Neural progenitor cell (in vitro differentiated cells): Measurements from ENCODE around the gene DUT. TPM values are rescaled to one million over a fixed set of nuclear protein-coding genes. Genes with fewer than 3 reads are reported as not detected.

ENCODE experiments used
- DNase-seq: peaks from one replicate; pipeline ENCODE4 v3.0.0-alpha.2; 2016; ENCODE audit warnings: low spot score
- H2AFZ ChIP-seq: fragments of 200-600 bp; sonication (generic); replicated peaks from 2 replicates; pipeline ENCODE4 v1.6.1; 2016; ENCODE audit warnings: antibody characterized with exemption
- H3F3A ChIP-seq: fragments of 200-600 bp; sonication (generic); 2 replicates; pipeline ENCODE4 v1.6.1; 2016; ENCODE audit warnings: antibody characterized with exemption, low read depth
- H3K27ac ChIP-seq: fragments of 200-600 bp; sonication (generic); 2 replicates; pipeline ENCODE4 v1.5.1; 2016; ENCODE audit warnings: mild to moderate bottlenecking
- H3K27me3 ChIP-seq: fragments of 200-600 bp; sonication (generic); 2 replicates; pipeline ENCODE4 v1.6.1; 2016; ENCODE audit warnings: mild to moderate bottlenecking, moderate library complexity
- H3K36me3 ChIP-seq: fragments of 200-600 bp; sonication (generic); 2 replicates; pipeline ENCODE4 v1.5.1; 2016
- H3K4me1 ChIP-seq: fragments of 200-600 bp; sonication (generic); 2 replicates; pipeline ENCODE4 v1.6.1; 2016; ENCODE audit warnings: mixed run types
- H3K4me2 ChIP-seq: fragments of 200-600 bp; sonication (generic); 2 replicates; pipeline ENCODE4 v1.6.1; 2016
- H3K4me3 ChIP-seq: fragments of 200-600 bp; sonication (generic); 2 replicates; pipeline ENCODE4 v1.5.1; 2016
- H3K79me2 ChIP-seq: fragments of 200-600 bp; sonication (generic); 2 replicates; pipeline ENCODE4 v1.6.1; 2016; ENCODE audit warnings: low read depth
- H3K9ac ChIP-seq: fragments of 200-600 bp; sonication (generic); 2 replicates; pipeline ENCODE4 v1.6.1; 2016
- H3K9me3 ChIP-seq: fragments of 200-600 bp; sonication (generic); 2 replicates; pipeline ENCODE4 v1.5.1; 2016; ENCODE audit warnings: low read depth
- H4K20me1 ChIP-seq: fragments of 200-600 bp; sonication (generic); 2 replicates; pipeline ENCODE4 v1.6.1; 2016; ENCODE audit warnings: low read depth
- H3K27ac Mint-ChIP-seq: 3 replicates; pipeline ENCODE4 v1.8.0; 2021; ENCODE audit warnings: mixed read lengths
- H3K27me3 Mint-ChIP-seq: 2 replicates; pipeline ENCODE4 v1.8.0; 2022; ENCODE audit warnings: low read depth, mild to moderate bottlenecking, inconsistent platforms, moderate library complexity, mixed read lengths; ENCODE audit not compliant: insufficient read depth
- H3K36me3 Mint-ChIP-seq: 3 replicates; pipeline ENCODE4 v1.8.0; 2021; ENCODE audit warnings: mixed read lengths
- H3K4me1 Mint-ChIP-seq: 3 replicates; pipeline ENCODE4 v1.8.0; 2021; ENCODE audit warnings: mixed read lengths
- H3K4me3 Mint-ChIP-seq: 3 replicates; pipeline ENCODE4 v1.8.0; 2021; ENCODE audit warnings: mild to moderate bottlenecking, moderate library complexity, mixed read lengths
- H3K9me3 Mint-ChIP-seq: 3 replicates; pipeline ENCODE4 v1.8.0; 2020; ENCODE audit warnings: mixed read lengths
- EZH2 ChIP-seq: fragments of 200-600 bp; sonication (generic); IDR thresholded peaks from 2 replicates; pipeline ENCODE4 v1.6.1; 2017; ENCODE audit warnings: antibody characterized with exemption, mild to moderate bottlenecking, moderate library complexity
- EZH2phosphoT487 ChIP-seq: fragments of 200-600 bp; sonication (generic); IDR thresholded peaks from 2 replicates; pipeline ENCODE4 v1.6.1; 2017; ENCODE audit warnings: antibody characterized with exemption
- total RNA-seq: library from RNA; depleted of rRNA; stranded (reverse); fragments of >200 nt; gene quantifications from 2 replicates; pipeline ENCODE4 v1.2.3, GENCODE V29; 2015; ENCODE audit warnings: low replicate concordance
- TF ChIP-seq, protein P1 (sequence below): fragments of 200-600 bp; sonication (generic); IDR thresholded peaks from 2 replicates; pipeline ENCODE4 v1.5.1; 2017; ENCODE audit warnings: antibody characterized with exemption, mild to moderate bottlenecking

DUT gene
- total RNA-seq, 1 donor from 2014 or later, result 51.6 TPM

DNA sequence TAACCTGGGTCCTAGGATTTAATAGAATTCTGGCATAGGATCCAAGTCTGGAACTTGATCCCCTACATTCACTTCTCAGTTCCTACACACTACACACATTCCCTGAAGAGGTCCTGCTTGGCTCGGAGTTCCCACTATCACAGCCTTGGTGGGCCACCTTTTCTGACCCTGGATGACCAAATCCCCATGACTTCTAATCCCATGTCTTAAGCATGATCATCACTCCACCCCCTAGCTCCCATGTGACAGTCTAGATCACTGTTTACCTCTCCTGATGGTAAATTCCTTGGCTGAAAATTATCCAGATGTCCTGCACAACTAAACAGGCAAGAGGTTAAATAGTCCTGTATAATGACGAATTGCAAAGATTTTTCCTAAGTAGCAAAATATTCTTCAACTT, 40.3 kb downstream of the DUT start:
- Mint-ChIP-seq H3K27me3 (peaks cover 15% of the 10 kb centered on the region), H3K4me3 (no peak overlapping the region), H3K36me3 (no peaks in the 10 kb centered on the region), H3K27ac (no peak overlapping the region), H3K9me3 (peaks cover 6% of the 10 kb centered on the region), H3K4me1 (no peaks in the 10 kb centered on the region)
- no peak overlapping the region for H3K4me2 ChIP-seq
- H3K27ac ChIP-seq, result no peak overlapping the region
- H3K36me3 ChIP-seq, result no peaks in the 10 kb centered on the region
- TF ChIP-seq EZH2, result no peak
- TF ChIP-seq EZH2phosphoT487, result no peak
- TF ChIP-seq, protein P1, sequence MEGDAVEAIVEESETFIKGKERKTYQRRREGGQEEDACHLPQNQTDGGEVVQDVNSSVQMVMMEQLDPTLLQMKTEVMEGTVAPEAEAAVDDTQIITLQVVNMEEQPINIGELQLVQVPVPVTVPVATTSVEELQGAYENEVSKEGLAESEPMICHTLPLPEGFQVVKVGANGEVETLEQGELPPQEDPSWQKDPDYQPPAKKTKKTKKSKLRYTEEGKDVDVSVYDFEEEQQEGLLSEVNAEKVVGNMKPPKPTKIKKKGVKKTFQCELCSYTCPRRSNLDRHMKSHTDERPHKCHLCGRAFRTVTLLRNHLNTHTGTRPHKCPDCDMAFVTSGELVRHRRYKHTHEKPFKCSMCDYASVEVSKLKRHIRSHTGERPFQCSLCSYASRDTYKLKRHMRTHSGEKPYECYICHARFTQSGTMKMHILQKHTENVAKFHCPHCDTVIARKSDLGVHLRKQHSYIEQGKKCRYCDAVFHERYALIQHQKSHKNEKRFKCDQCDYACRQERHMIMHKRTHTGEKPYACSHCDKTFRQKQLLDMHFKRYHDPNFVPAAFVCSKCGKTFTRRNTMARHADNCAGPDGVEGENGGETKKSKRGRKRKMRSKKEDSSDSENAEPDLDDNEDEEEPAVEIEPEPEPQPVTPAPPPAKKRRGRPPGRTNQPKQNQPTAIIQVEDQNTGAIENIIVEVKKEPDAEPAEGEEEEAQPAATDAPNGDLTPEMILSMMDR, result no peak
- no peak overlapping the region for H3K4me3 ChIP-seq
- H3K9me3 ChIP-seq, result no peaks in the 10 kb centered on the region
- H3K4me1 ChIP-seq, result no peaks in the 10 kb centered on the region
- H3K79me2 ChIP-seq, result no peaks in the 10 kb centered on the region
- H3K9ac ChIP-seq, result no peak overlapping the region
- no peaks in the 10 kb centered on the region for H4K20me1 ChIP-seq
- no peak overlapping the region for H2AFZ ChIP-seq
- no peaks in the 10 kb centered on the region for H3K27me3 ChIP-seq
- H3F3A ChIP-seq, result no peaks in the 10 kb centered on the region
- DNase-seq, result no peak

DNA sequence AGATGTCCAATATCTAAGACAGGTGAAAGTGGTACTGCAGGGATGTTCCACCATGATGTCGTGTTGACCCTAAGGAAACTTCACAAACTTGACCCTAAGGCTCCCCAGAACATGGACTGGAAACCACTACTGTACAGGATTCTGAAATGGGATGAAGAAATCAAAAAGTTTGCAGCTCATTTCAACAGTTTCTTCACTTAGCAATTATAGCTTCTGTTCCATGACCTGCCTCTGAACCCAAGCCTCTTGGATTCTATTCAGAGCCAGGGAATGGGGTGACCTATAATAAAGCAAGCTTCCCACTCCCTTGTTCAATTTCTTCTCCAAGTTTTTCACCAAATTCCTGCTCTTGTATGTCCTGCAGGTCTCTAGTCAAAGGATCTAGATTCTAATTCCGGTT, 40.7 kb downstream of the DUT start:
- no peaks in the 10 kb centered on the region for H4K20me1 ChIP-seq
- Mint-ChIP-seq H3K4me3 (no peak overlapping the region), H3K27ac (no peak overlapping the region), H3K9me3 (peaks cover 6% of the 10 kb centered on the region), H3K4me1 (no peaks in the 10 kb centered on the region), H3K36me3 (no peaks in the 10 kb centered on the region), H3K27me3 (peaks cover 15% of the 10 kb centered on the region)
- no peaks in the 10 kb centered on the region for H3K4me1 ChIP-seq
- DNase-seq, result no peak
- H3K36me3 ChIP-seq, result no peaks in the 10 kb centered on the region
- no peaks in the 10 kb centered on the region for H3K27me3 ChIP-seq
- H3K27ac ChIP-seq, result no peak overlapping the region
- H3K79me2 ChIP-seq, result no peaks in the 10 kb centered on the region
- no peak overlapping the region for H2AFZ ChIP-seq
- H3K9me3 ChIP-seq, result no peaks in the 10 kb centered on the region
- H3K9ac ChIP-seq, result no peak overlapping the region
- TF ChIP-seq EZH2phosphoT487 (no peak), EZH2 (no peak)
- TF ChIP-seq, protein P1, result no peak
- no peak overlapping the region for H3K4me2 ChIP-seq
- no peak overlapping the region for H3K4me3 ChIP-seq
- no peaks in the 10 kb centered on the region for H3F3A ChIP-seq

DNA sequence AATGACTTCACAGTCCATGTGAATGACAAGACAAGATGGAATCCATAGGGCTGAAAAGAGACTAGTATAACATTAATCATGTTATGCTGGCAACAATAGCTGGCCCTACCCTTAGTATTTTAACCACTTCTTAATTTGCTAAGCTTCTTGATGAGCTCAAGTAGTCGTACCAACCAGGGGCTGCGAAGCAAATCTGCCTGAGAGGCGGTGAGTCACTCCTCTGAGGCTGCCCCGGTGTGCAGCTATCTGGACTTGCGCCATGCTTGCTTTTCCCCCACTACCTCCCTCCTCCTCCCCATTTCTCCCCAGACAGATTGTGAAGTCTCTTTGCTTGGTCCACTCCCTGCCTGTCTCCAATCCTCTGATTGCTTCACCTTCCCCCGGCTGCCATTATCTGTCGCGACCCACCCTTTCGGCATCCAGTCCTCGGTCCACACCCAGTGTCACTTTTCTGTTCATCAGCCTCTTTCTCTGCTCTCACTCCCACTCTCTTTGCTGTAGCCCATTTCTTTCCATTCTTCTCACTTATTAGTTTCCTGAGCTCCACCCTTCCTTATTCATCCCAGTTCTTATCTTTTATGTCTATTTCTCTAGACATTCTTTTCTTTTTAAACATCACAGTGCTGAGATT, 42.7 kb downstream of the DUT start:
- Histone ChIP-seq H3K4me1 (no peaks in the 10 kb centered on the region), H4K20me1 (no peaks in the 10 kb centered on the region), H3K27me3 (no peaks in the 10 kb centered on the region), H3K9ac (no peak overlapping the region), H3K79me2 (no peaks in the 10 kb centered on the region), H2AFZ (no peak overlapping the region), H3K36me3 (no peaks in the 10 kb centered on the region), H3K9me3 (no peaks in the 10 kb centered on the region), H3F3A (no peaks in the 10 kb centered on the region), H3K4me3 (no peak overlapping the region), H3K27ac (no peak overlapping the region), H3K4me2 (no peak overlapping the region)
- Mint-ChIP-seq H3K36me3 (peaks cover 2% of the 10 kb centered on the region), H3K9me3 (peaks cover 15% of the 10 kb centered on the region), H3K4me1 (no peaks in the 10 kb centered on the region), H3K27me3 (peaks cover 13% of the 10 kb centered on the region), H3K4me3 (no peak overlapping the region), H3K27ac (no peak overlapping the region)
- no peak for TF ChIP-seq EZH2
- TF ChIP-seq, protein P1, result no peak
- no peak for TF ChIP-seq EZH2phosphoT487
- no peak for DNase-seq
